HAP-1 (cell line): Measurements from ENCODE around the gene PCARE.

Source experiments
- DNase-seq, 2 experiments: peaks; one replicate each; pipeline ENCODE4 v3.0.0-alpha.2; 2016 to 2020; ENCODE audit warnings: low spot score in 2 of 2
- H3K27me3 ChIP-seq: fragments of 250-450 bp; sonication (Bioruptor Pico); 2 replicates; pipeline ENCODE4 v1.5.1; 2020; ENCODE audit warnings: low read depth, mild to moderate bottlenecking, moderate library complexity
- H3K36me3 ChIP-seq: fragments of 250-450 bp; sonication (Bioruptor Pico); replicated peaks from 2 replicates; pipeline ENCODE4 v1.5.1; 2020; ENCODE audit warnings: mild to moderate bottlenecking
- H3K4me1 ChIP-seq: fragments of 250-450 bp; sonication (Bioruptor Pico); 2 replicates; pipeline ENCODE4 v1.5.1; 2020; ENCODE audit warnings: mild to moderate bottlenecking
- H3K4me3 ChIP-seq: fragments of 250-450 bp; sonication (Bioruptor Pico); 2 replicates; pipeline ENCODE4 v1.5.1; 2020; ENCODE audit warnings: mild to moderate bottlenecking, moderate library complexity
- H3K9me3 ChIP-seq: fragments of 250-450 bp; sonication (Bioruptor Pico); 2 replicates; pipeline ENCODE4 v1.5.1; 2020; ENCODE audit warnings: mild to moderate bottlenecking, moderate library complexity
- in situ Hi-C: fragments of 300-500 bp; cut with MboI; formaldehyde crosslinking; loops from 3 replicates; pipeline ENCODE4 v1.14.3; 2020; ENCODE audit warnings: low sequenced_read_pairs, inconsistent platforms, mixed read lengths

The PCARE gene

GRCh38 chr2:29052807-29053206 is 21.5 kb downstream of the PCARE start:
- Histone ChIP-seq H3K4me1 (no peaks in the 10 kb centered on the region), H3K27me3 (no peaks in the 10 kb centered on the region), H3K4me3 (no peak overlapping the region), H3K9me3 (no peaks in the 10 kb centered on the region), H3K36me3 (no peaks in the 10 kb centered on the region)
- in situ Hi-C loops = no loop called here
- DNase-seq = no peak

- H3K9me3 ChIP-seq = no peaks in the 10 kb centered on the region
- H3K36me3 ChIP-seq = no peaks in the 10 kb centered on the region
- in situ Hi-C loops = no loop called here
- H3K27me3 ChIP-seq = no peaks in the 10 kb centered on the region
- no peaks in the 10 kb centered on the region for H3K4me1 ChIP-seq
- no peak for DNase-seq
- H3K4me3 ChIP-seq = no peak overlapping the region
These were observed 22.6 kb downstream of the PCARE start for GRCh38 chr2:29051730-29052129.

- Histone ChIP-seq H3K27me3 (no peaks in the 10 kb centered on the region), H3K4me3 (no peak overlapping the region), H3K9me3 (no peaks in the 10 kb centered on the region), H3K4me1 (no peaks in the 10 kb centered on the region), H3K36me3 (no peaks in the 10 kb centered on the region)
- in situ Hi-C loops = no loop called here
- no peak for DNase-seq
These were observed 23.7 kb downstream of the PCARE start for GRCh38 chr2:29050591-29050990.

GRCh38 chr2:29047083-29047845 is 27.1 kb downstream of the PCARE start:
- Histone ChIP-seq H3K9me3 (no peaks in the 10 kb centered on the region), H3K36me3 (no peaks in the 10 kb centered on the region), H3K4me1 (no peaks in the 10 kb centered on the region), H3K4me3 (no peak overlapping the region), H3K27me3 (no peaks in the 10 kb centered on the region)
- no peak for DNase-seq
- in situ Hi-C loops = no loop called here

- Histone ChIP-seq H3K4me3 (no peak overlapping the region), H3K9me3 (no peaks in the 10 kb centered on the region), H3K36me3 (no peaks in the 10 kb centered on the region), H3K27me3 (no peaks in the 10 kb centered on the region), H3K4me1 (no peaks in the 10 kb centered on the region)
- DNase-seq = no peak
- in situ Hi-C loops = no loop called here
These were observed 28.0 kb downstream of the PCARE start for GRCh38 chr2:29046321-29046720.

GRCh38 chr2:29044459-29044858 is 29.9 kb downstream of the PCARE start:
- in situ Hi-C loops = no loop called here
- Histone ChIP-seq H3K9me3 (no peaks in the 10 kb centered on the region), H3K4me1 (no peaks in the 10 kb centered on the region), H3K4me3 (no peak overlapping the region), H3K27me3 (no peaks in the 10 kb centered on the region), H3K36me3 (no peaks in the 10 kb centered on the region)
- no peak for DNase-seq

- H3K36me3 ChIP-seq = no peaks in the 10 kb centered on the region
- H3K27me3 ChIP-seq = no peaks in the 10 kb centered on the region
- no peak for DNase-seq
- no peak overlapping the region for H3K4me3 ChIP-seq
- in situ Hi-C loops = no loop called here
- no peaks in the 10 kb centered on the region for H3K9me3 ChIP-seq
- H3K4me1 ChIP-seq = no peaks in the 10 kb centered on the region
These were observed 31.7 kb downstream of the PCARE start for GRCh38 chr2:29042561-29043075.

GRCh38 chr2:29041161-29041660 is 33.1 kb downstream of the PCARE start:
- no peaks in the 10 kb centered on the region for H3K9me3 ChIP-seq
- H3K4me3 ChIP-seq = no peak overlapping the region
- in situ Hi-C loops = no loop called here
- no peak for DNase-seq
- H3K27me3 ChIP-seq = no peaks in the 10 kb centered on the region
- H3K36me3 ChIP-seq = no peaks in the 10 kb centered on the region
- H3K4me1 ChIP-seq = no peaks in the 10 kb centered on the region

GRCh38 chr2:29040552-29040951 is 33.8 kb downstream of the PCARE start:
- no peaks in the 10 kb centered on the region for H3K36me3 ChIP-seq
- H3K4me1 ChIP-seq = no peaks in the 10 kb centered on the region
- H3K9me3 ChIP-seq = no peaks in the 10 kb centered on the region
- in situ Hi-C loops = no loop called here
- H3K27me3 ChIP-seq = no peaks in the 10 kb centered on the region
- DNase-seq = no peak
- H3K4me3 ChIP-seq = no peak overlapping the region

GRCh38 chr2:29039718-29040480 is 34.4 kb downstream of the PCARE start:
- H3K36me3 ChIP-seq = no peaks in the 10 kb centered on the region
- H3K4me3 ChIP-seq = no peak overlapping the region
- DNase-seq = no peak
- in situ Hi-C loops = no loop called here
- no peaks in the 10 kb centered on the region for H3K9me3 ChIP-seq
- no peaks in the 10 kb centered on the region for H3K4me1 ChIP-seq
- no peaks in the 10 kb centered on the region for H3K27me3 ChIP-seq

GRCh38 chr2:29035016-29035745 is 39.1 kb downstream of the PCARE start:
- Histone ChIP-seq H3K36me3 (no peaks in the 10 kb centered on the region), H3K4me1 (peaks cover 10% of the 10 kb centered on the region), H3K27me3 (no peaks in the 10 kb centered on the region), H3K9me3 (no peaks in the 10 kb centered on the region), H3K4me3 (no peak overlapping the region)
- in situ Hi-C loops = no loop called here
- DNase-seq = no peak

- in situ Hi-C loops = no loop called here
- no peaks in the 10 kb centered on the region for H3K36me3 ChIP-seq
- H3K4me3 ChIP-seq = no peak overlapping the region
These were observed 40.7 kb downstream of the PCARE start for GRCh38 chr2:29033656-29034055.

GRCh38 chr2:29033172-29033571 is 41.2 kb downstream of the PCARE start:
- peak; percentile 79 to 85 for DNase-seq
- H3K4me1 ChIP-seq = peaks cover 10% of the 10 kb centered on the region
- no peaks in the 10 kb centered on the region for H3K27me3 ChIP-seq
- in situ Hi-C loops = no loop called here
- no peaks in the 10 kb centered on the region for H3K36me3 ChIP-seq
- H3K9me3 ChIP-seq = no peaks in the 10 kb centered on the region
- no peak overlapping the region for H3K4me3 ChIP-seq

More at GRCh38 chr2:29033656-29034055, 40.7 kb downstream of the PCARE start:
- Histone ChIP-seq H3K27me3 (no peaks in the 10 kb centered on the region), H3K9me3 (no peaks in the 10 kb centered on the region), H3K4me1 (peaks cover 10% of the 10 kb centered on the region)
- no peak for DNase-seq
